ENCODE data around the gene AGBL3.
"Not testable (repeated sequence)": the region's sequence is repeated elsewhere in the genome, so short reads cannot be mapped to it uniquely, and the experiment has no call there.

Gene AGBL3

DNA sequence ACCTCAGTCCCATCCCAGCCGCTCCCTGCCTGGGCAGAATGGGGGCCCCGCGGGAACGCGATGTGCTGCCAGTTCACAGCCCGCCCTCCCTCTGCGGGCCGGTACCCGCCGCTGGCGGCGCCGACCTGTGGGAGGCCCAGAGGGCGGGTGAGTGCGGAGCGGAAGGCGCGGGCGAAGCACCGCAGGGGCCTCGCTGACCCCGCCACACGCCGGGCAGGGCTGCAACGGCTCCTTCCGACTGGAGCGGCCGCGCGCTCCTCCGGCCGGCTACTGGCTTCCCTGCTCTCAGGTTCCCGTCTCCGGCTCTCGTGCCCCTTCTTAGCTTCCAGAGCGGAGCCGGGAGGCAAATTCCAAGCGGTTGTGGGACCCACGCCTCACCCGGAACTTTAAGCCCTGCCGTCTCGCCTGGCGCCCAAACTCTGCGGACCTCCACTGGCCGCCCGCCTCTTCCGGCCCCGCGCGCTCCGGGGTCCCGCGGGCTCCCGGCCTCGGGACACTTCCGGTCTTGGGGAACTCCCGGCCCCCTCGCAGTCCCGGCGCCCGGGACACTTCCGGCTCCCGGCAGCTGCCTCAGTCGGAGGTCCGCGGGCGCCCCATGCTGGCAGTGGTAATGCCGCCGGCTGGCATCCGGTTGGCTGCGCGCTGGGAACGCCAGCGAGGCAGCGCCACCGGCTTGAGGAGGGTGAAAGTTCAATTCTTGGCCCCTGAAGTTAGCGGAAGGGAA is 184.1 kb downstream of the AGBL3 start, which contains the start of gene CYREN:
Gene CYREN (minus strand): TSS at position 434 of the 724 bp plus-strand sequence. CDS start 1,785 bp downstream, outside the sequence.
- peak; percentile 14 for DNase-seq

- DNase-seq: not testable (repeated sequence)
Measured at GRCh38 chr7:135170998-135171481, 184.7 kb downstream of the AGBL3 start.

- DNase-seq: not testable (repeated sequence)
Measured at GRCh38 chr7:135171581-135172291, 185.4 kb downstream of the AGBL3 start.

GRCh38 chr7:135173916-135174315 is 187.6 kb downstream of the AGBL3 start:
- not testable (repeated sequence) for DNase-seq

DNA sequence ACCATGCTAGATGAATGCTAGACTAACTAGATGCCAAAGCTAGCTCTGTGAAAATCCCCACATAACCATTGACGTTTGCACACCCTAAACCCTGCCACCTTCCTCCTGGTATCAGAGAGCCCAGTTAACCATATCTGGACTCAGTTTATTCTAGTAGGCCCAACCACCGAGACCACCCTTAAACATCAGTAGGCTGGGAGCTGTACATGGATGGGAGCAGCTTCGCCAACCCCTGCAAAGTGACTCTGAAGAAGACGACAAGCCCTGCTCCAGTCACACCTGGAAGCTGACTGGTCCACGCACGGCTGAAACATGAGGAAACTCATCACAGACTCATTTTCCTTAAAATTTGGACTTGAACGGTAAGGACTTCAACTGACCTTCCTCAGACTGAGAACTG is 188.6 kb downstream of the AGBL3 start:
- DNase-seq: no peak

DNA sequence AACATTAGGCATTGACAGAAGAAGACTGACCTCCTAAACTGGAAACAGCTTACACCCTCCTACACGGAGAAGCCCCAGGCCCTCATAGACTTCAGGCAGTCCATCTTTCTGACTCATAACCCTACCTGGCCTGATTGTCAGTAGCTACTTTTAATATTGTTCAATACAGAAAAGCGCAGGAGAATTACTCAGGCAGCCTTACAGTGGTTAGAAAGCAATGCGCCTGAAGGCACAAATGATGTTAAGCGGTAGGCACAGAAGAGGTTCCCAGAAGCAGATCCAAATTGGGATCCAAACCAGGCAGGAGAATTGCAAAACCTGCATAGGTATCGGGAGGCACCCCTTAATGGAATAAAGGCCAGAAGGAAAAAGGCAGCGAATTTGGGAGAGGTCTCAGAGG is 189.6 kb downstream of the AGBL3 start:
- DNase-seq: no peak

GRCh38 chr7:135177028-135177696 is 190.9 kb downstream of the AGBL3 start:
- no peak for DNase-seq

DNA sequence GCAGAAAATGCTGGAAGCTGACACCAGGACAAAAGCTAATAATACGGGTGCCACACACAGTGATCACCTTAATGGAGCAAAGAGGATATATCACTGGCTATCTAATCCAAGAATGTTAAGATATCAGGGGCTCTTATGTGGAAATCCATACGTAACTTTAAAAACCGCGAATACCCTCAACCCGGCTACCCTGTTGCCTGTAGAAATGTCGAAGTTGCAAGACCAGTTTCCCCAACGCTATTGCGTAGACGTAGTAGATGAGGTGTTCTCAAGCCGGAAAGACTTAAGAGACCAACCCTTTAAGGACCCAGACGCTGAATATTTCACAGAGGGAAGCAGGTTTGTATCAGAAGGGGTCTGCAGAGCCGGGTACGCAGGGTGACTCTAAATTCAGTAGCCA is 192.1 kb downstream of the AGBL3 start:
- no peak for DNase-seq

DNA sequence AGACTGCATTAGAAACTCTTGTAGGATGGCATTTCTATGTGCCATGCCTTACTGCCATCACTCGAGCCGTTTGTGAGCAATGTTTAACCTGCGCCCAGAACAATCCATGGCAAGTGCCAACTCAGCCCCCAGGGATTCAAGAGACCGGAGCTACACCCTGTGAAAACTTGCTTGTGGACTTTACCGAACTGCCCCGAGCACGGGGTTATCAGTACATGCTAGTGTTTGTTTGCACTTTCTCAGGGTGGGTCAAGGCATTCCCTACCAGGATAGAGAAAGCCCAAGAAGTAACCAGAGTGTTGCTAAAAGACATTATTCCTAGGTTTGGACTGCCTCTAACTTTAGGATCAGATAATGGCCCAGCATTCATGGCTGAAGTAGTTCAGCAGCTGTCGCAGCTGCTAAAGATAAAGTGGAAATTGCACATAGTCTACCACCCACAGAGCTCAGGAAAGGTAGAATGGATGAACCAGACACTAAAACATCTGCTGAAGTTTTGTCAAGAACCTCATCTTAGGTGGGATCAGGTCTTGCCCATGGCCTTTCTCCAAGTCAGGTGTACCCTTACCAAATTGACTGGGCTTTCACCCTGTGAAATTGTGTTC is 193.1 kb downstream of the AGBL3 start:
- DNase-seq: no peak

- DNase-seq: no peak
Measured at GRCh38 chr7:135180122-135180521, 193.8 kb downstream of the AGBL3 start.

- no peak for DNase-seq
Measured at GRCh38 chr7:135181261-135181928, 195.1 kb downstream of the AGBL3 start.

DNA sequence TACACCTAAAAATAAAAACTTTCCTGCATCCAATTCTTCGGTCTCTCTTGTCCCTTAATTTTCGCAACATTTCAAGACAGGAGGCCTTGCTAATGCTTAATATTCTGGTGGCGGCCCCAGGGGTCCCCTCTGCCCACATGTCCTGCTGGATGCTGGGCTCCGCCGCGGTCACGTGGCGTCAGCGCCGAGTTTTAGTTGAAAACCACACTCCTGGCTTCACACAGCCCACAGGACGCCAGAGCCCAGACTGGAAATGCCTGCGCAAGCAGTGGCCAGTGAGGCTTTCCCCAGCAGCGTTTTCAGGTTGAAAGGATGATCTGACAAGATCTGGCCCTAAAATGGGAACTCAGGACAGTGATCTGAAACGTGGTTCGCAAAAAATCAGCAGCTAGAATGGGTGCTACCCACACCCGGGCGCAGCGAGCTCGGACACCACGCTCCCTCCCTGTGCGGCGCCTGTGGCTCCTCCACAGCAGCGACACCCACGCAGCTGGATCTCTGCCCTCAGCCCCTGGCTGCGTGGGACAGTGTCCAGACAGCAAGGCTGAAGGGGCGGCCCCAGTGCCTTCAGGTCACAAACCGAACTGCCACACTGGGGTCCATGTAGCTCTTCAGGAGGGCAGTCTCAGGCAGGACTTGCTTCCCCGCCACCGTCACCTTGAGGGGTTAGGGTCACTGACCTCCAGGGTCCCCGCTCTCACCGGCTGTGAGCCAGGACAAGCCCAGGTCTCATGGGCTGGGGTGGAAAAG is 195.8 kb downstream of the AGBL3 start:
- DNase-seq: no peak

DNA sequence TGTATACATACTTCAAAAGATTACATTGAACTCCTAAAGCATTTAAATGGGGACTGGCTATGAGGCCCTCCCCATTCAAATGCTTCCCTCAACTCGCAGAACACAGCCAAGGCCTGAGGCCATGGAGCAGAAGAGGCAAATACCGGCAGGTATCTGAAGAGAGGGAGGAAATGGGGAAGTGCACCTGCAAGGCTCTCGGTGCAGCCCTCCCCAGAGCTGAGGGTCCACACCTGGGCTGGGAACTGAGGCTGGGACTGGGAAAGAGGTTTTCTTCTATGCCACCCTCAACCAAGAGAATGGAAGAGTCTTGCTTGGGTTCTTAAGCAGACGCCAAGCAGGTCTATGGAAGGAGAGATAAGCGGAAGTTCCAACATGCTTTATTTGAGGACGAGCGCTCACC is 197.2 kb downstream of the AGBL3 start:
- no peak for DNase-seq

- DNase-seq: no peak
Measured at GRCh38 chr7:135184254-135184841, 198.0 kb downstream of the AGBL3 start.
